NCI-H1092 (cell line): ENCODE data around the gene PTPRE.

ENCODE experiments used
- DNase-seq: peaks from one replicate; lab custom pipeline; 2025; lab: John Stamatoyannopoulos, UW

The PTPRE gene

GRCh38 chr10:127926455-127926854 lies 19.6 kb downstream of the PTPRE start:
- no peak for DNase-seq

DNA sequence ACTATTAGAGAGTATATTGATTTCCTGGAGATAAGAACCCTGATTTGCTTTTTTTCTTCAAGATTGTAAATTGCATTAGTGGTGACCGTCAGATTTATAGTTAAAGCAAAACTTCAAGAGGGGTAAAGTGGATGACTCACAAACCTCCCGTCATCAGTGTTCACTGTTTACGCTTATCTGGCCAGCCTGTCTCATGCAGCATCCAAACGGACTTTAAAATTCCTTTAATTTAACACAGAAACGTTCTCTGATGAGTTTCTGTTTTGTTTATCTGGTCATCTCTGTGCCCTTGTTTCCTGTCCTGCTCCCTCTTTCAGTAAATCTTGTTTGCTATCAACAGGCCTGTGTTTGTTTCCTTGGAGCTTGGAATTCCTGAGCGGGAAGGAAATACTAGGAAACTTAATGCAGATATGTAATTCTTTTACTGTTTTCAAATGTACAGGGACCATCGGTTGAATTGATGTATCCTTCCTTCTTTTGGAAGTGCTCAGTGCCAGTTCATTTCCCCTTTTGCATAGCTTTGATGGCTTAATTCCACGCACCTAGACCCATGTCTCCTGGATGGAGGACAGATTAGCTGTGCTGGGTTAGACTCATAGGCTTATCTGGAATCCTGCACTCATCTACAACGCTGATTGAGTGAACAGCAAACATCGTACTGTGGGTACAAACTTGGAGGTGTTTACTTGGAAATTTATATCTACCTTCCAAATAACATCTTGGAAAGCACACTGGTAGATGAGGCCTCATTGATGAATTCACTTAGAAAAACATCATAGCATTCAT lies 21.3 kb downstream of the PTPRE start:
- no peak for DNase-seq

DNA sequence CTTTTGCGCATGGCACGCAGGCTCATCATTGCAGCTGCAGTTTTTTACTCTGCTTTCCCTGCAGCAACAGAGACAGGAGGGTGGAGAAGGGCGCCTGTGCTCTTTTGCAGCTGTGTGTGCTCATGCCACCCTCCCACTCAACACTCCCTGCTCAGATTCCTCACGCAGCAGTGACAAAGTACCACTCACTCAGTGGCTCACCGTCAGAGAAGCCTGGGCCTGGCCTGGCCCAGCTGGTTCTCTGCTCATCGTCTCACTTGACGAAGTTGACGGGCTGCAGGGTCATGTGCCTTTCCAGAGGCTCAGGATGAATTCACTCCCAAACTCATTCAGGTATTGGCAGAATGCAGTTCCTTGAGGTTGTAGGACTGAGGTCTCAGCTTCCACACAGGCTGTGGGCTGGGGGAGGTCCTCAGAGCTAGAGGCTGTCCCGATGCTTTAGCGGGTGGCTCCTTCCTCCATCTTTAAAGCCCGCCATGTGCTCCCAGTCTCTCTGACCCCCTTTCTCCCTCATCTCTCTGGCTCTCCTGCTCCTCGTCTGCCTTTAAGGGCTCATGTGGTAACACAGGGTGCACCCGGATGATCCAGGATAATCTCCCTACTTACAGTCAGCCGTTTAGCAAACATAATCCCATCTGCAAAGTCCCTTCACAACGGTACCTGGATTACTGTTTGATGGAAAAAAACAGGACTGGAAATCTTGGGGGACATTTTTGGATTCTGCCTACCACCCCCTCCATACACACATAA lies 25.8 kb downstream of the PTPRE start:
- no peak for DNase-seq

- no peak for DNase-seq
Measured at GRCh38 chr10:127933271-127933670, 26.4 kb downstream of the PTPRE start.

DNA sequence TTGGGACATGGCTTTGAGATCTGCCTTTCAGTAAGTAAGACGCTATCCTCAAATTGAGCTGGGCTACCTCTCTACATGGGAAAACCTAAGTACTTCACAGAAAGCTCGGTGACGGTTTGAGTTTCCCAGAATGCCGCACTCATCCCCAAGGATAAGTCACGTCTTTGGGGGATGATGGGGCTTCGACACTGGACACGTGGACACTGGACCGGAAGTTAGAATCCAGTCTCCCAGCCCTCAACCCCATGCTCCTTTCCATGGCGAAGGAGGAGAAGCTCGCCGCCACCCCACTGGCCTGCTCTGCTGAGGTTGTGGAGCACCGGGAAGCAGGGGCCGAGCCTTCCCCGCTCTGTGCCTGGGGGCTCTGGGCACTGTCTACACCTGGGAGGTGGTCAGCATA lies 27.5 kb downstream of the PTPRE start:
- DNase-seq, result no peak

GRCh38 chr10:127935071-127935561 lies 28.2 kb downstream of the PTPRE start:
- DNase-seq, result no peak

GRCh38 chr10:127937069-127937468 lies 30.2 kb downstream of the PTPRE start:
- DNase-seq, result no peak

DNA sequence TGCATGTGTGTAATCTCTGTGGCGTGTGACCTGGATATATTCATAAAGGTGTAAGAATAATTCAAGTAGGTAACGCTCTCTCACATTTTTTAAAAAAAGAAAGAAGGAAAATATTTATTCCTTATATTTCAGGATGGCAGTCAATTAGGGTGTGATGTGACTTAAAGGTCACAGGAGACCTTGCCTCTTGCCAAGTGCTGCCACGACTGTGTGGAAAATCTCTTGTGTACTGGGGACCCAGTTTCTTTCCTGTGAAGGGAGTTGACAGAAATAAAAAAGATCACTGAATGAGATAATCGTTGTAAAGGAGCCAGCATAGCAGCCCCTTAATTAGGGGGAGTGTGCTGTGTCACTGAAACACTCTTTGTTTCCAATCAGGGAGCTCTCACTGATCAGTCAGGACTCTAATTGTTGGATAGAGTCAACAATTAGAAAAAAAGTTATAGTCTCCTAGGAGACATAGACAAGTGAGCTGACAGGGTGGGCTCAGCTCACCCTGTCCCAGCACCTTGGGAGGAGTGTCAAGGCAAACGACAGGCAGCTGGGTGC lies 31.1 kb downstream of the PTPRE start:
- DNase-seq, result no peak

DNA sequence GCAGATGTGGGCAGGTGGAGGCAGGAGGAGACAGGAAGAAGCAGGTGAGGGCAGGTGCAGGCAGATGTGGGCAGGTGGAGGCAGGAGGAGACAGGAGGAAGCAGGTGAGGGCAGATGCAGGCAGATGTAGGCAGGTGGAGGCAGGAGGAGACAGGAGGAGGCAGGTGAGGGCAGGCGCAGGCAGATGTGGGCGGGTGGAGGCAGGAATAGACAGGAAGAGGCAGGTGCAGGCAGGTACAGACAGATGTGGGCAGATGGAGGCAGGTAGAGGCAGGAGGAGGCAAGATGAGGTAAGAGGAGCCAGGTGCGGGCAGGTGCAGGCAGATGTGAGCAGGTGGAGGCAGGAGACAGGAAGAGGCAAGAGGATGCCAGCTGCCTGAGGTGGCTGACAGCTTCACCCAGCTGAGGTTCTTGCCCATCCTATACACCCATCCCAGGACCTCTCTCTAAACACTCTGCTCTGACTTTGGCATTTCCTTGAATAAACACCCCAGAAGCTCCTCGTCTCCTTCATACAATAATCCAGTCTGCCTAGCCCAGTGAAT lies 33.0 kb downstream of the PTPRE start:
- no peak for DNase-seq

GRCh38 chr10:127940866-127941640 lies 34.1 kb downstream of the PTPRE start:
- DNase-seq, result no peak

DNA sequence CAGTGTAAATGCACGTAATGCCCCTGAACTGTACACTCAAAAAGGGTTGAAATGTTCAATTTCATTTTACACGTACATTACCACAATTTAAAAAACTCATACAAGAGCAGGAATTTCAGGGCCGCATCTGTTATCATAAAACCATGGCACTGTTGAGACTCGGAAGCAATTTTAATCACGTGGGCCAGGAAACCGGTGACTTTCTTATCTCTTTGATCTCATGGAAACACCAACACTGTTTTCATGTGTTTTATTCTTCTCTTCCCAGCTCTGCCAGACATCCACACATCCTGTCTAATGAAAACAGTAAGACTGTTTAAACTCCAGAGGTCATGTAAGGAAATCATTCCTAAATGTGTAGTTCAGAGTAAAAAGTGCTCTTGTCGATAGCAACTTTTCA lies 35.9 kb downstream of the PTPRE start:
- no peak for DNase-seq

DNA sequence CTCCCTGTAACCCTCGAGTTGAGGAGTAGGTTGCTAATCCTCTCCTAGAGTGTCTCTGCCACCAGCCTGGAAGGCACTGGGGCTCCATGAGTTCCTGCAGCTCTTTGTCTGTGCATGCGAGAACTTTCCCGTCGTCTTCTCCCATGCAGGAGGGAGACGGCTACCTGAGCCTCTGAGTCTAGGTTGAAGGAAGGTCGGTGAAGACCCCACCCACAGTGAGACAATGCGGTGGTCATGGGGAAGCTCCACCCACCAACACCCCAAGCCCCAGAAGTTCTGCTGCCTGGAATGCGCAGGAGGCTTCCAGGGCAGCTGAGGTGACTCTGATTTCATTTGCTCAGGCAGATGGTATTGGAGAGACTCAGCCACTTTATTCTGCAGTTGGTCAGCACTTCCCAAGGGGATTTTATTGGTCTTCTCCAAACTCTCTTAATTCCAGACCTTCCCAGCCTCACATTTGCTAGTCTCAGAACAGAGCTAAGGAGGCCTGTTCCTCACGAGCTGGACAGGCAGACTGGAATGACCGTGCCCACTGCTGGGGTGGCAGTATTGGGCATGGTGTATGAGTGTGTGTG lies 36.5 kb downstream of the PTPRE start:
- no peak for DNase-seq

DNA sequence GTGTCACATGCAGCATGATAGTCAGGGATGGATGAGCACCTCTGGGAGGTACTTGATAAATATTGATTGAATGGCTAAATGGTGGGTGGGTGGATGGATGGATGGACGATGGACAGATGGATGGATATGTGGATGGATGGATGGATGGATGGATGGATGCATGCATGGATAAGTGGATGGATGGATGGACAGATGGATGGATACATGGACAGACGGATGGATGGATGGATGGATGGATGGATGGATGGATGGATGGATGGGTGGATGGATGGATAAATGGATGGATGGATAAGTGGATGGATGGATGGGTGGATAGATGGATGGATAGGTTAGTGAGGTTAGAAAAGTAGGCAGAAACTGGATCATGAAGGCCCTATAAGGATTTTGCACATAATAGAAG lies 37.4 kb downstream of the PTPRE start:
- DNase-seq, result no peak

DNA sequence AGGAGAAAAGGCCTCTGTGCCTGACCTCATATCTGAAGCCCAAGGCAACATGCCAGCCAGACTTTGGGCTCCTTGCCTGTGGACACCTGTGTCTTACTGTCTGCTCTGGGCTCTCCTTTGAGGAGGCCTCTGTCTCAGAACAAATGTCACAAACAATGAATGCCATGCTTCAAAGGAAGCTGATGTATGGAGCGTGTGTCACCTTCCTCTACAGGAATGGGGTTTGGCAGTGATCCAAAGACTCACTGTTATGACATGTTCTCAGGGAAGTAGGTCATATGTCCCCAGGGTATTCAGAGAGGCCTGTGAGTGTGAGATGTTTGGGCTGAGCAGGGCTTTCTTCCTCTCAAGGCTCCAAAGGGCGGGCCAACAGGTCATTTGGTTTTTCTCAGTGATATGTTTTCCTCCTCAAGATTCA lies 38.4 kb downstream of the PTPRE start:
- no peak for DNase-seq

DNA sequence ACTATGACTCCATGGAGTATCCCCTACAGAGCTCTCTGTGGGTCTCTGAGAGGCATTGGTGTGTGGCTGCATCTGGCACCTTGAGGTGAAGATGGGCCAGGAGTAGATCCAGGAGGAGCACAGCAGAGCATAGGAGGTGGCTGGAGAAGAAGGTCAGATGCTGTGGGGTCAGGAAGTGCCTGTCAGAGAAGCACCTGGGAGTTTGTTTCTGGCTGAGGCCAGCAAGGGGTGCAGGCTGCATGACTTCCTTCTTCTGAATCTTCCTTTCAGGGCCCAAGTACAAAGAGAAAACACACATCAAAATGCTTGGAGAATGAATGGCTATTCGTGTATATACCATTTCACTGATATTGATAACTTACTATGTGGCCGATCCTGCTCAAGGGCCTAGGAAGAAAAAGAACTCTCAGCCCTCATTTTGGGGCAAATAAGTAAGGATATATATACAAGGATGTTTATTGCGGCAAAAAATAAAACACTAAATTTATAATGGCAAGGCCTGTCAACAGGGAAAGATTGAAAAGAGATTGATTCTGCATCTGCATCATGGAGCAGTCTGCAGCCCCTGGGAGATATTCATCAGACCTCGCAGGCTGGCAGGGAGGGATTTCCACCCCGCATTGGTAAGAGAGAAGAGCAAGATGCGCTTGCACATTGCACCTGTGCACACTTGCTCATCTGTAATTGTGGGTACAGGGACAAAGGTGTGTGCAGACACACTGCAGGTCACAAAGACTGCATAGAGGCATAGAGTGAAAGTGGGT lies 39.2 kb downstream of the PTPRE start:
- no peak for DNase-seq

DNA sequence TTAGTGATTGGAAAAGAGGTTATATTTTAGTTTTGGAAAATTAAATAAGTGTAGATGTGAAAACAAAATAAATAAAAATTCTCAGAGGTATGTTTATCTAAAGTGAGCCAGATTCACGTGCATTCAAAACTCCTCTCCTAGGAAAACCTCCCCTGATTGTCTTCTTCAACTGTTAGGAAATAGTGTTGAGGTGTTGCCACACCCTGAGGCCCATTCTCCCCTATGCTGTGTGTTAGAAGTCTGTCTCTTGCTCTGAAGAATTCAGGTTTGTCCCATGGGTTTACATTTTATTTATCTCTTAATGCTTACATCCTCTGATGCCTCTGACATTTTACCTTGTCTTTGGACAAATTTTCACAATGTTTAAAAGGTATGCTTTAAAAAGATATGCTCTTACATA lies 40.3 kb downstream of the PTPRE start:
- no peak for DNase-seq

DNA sequence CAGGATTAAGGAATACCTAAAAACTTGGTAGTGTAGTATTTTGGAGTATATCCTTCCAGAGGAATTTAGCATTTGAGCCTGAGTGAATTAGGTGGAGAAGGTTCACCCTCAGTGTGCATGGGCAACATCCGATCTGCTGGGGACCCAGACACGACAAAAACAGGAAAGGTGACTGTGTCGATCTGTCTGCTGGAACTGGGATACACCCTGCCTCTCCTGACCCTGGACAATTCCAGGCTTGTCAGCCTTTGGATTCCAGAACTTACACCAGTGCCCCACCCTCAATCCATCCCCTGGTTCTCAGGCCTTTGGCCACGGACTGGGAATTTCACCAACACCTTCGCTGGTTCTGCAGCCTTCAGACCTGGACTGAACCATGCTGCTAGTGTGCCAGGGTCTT lies 41.9 kb downstream of the PTPRE start:
- DNase-seq, result no peak

DNA sequence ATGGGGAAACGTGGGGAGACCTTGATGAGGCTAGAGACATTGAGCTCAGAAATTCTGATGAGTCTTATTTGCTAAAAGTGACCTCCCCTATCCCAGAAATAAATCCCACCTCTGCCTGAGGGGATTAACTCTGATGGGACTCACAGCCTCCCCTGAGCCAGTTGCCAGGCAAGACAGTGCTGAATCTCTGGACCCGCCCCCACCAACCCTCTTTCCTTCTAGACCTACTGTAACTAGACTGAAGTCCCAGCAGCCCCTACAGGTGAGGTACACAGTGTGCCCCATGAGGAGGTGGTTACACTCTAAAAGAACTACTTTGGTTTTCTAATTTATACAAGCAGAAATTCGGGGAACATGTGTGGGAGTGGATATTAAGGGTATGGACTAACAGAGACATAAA lies 42.9 kb downstream of the PTPRE start:
- no peak for DNase-seq

GRCh38 chr10:127951861-127952574 lies 45.1 kb downstream of the PTPRE start:
- DNase-seq, result no peak

GRCh38 chr10:127952575-127952869 lies 45.6 kb downstream of the PTPRE start:
- DNase-seq, result no peak
